Activated T-helper 1 cell treated with Interleukin-2 at 50 U/mL for 16 hours (primary cell): ENCODE results near the gene FAM219A.

Experiments
- DNase-seq: peaks from one replicate; pipeline ENCODE4 v3.0.0-alpha.2; 2020; ENCODE audit warnings: low read depth

FAM219A gene

DNA sequence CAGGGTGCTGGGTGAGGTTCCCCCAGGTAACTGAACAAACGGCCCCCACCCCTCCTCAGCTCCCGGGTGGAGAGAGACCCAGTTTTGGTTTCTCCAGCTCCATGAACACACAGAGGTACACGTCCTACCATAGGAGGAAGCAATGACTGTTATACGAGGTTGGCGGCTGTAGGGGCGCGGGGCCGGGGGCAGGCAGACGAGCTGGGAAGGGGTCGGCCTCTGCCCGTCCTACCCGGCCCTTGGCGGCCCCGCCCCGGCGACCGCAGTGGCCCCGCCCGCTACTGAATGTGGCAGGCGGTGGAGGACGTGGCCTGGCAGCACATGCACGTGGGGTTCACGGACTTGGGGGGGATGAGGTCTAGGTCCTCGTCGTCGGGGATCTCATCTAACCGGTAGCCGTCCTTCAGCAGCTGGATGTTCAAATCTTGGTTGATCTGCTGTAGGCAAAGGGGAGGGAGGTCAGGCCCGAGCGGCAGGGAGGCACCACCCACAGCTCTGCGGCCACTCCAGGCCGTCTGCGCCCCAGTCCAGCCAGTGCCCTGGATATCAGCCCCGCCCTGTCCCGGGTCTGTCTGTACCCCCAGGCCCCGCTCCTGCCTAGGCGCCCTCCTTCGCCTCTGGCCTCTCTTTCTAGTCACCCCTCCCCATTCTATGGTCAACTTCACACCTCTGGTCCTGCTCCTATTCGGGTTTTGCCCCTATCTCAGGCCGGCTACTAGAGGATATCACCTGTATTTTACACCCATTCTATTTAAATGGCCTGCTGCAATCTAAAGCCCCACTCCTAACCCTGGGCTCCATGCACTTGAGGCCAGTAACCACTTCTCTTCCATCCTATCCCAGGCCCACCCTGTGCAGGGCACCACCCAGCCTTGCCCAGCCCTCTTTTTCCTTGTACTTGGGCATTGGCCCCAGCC lies 57.4 kb downstream of the FAM219A start:
- no peak for DNase-seq

DNA sequence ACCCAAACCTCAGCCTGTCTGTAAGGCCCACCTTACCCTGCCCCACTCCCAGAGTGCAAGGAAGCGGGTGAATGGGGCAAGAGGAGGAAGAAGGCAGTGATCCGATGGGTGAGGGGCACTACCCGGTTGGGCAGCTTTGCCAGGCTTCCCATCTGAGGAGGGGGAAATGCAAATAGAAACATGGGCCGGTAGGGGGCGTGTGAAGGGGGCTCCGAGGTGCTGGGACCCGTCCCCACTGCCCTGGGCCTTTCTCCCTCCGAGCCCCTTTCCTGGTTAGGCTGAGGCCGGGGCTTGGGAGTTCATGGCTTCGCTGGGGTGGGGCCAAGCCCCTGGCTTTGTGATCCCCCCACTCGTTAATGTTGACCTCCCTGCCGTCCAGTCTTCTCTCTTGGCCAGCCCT lies 58.1 kb downstream of the FAM219A start:
- no peak for DNase-seq

DNA sequence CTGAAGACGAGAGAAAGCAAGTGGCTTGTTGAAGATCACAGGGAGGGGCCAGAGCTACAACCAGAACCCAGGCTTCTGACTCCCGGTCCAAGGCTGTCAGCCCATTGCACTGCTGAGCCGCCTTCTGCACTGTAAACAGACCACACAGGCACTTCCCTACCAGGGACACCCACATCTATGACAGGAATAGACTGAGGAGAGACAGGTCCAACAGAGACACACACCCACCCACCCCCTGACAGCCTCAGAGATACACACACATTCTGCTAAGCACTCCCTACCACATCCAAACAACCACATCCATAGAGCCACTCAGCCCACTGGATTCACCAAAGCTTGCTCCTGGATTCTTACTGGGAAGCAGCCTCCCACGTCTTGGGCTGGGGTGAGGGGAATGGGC lies 58.6 kb downstream of the FAM219A start:
- DNase-seq = no peak

DNA sequence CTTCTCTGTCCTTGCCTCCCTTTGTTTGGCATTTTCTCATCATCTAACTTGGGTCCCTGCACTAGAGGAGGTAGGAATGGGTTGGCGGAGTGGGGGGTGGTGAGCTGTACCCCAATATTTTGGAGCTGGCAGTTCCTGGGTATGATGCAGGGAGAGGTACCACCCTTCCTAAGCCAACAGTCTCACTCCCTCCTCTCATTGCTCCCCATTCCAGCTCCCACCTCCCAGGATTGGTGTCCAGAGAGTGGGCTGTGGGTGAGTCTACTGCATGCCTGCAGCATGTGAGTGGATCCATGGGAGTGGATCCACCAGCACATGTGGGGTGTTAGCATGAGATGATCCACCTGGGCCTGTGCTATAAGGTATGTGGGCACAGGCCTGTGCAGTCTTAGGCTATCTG lies 59.5 kb downstream of the FAM219A start:
- DNase-seq = no peak

GRCh38 chr9:34396276-34397214 lies 61.8 kb downstream of the FAM219A start:
- DNase-seq = no peak

GRCh38 chr9:34392511-34392910 lies 65.9 kb downstream of the FAM219A start:
- DNase-seq = no peak

DNA sequence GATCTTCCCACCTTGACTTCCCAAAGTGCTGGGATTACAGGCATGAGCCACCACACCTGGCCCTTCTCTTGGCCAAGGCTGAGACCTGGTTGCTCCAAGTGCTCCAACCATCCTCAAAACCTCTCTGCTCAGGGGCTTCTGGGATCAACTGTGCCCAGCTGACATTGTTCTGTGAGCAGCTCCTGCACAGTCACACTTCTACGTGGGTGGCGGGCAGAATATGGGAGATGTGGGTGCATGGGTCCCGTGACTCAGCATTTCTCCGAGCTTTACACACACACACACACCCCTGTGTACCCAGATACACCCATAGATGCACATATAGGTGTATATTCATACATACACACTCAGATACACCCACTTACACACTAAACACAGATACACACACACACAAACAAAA lies 71.1 kb downstream of the FAM219A start:
- no peak for DNase-seq

GRCh38 chr9:34386656-34387055 lies 71.7 kb downstream of the FAM219A start:
- DNase-seq = no peak

GRCh38 chr9:34385561-34386230 lies 72.7 kb downstream of the FAM219A start:
- no peak for DNase-seq

- no peak for DNase-seq
These were observed 73.8 kb downstream of the FAM219A start for GRCh38 chr9:34384368-34385165.

- DNase-seq = no peak
These were observed 74.5 kb downstream of the FAM219A start for GRCh38 chr9:34383904-34384303.

GRCh38 chr9:34382879-34383278 lies 75.5 kb downstream of the FAM219A start:
- DNase-seq = no peak

DNA sequence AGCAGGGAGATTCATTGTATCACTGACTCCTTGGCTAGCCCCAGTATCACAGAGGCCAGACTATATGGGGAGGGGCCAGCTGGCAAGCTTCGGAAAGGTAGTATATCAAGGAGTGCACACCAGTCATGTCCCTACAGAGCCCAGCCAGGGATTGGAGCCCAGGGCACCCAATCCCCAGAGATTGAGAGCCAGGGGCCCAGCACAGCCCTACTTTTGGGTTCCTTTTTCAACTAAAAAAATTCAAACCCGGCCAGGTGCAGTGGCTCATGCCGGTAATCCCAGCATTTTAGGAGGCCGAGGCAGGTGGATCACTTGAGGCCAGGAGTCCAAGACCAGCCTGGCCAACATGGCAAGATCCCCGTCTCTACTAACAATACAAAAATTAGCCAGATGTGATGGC lies 76.3 kb downstream of the FAM219A start:
- DNase-seq = no peak

GRCh38 chr9:34381323-34381722 lies 77.0 kb downstream of the FAM219A start:
- DNase-seq = no peak

- DNase-seq = peak; percentile 65
These were observed 77.7 kb downstream of the FAM219A start for GRCh38 chr9:34380511-34381315.

- DNase-seq = no peak
These were observed 78.3 kb downstream of the FAM219A start for GRCh38 chr9:34380034-34380510.

GRCh38 chr9:34379334-34380033 lies 78.9 kb downstream of the FAM219A start:
- DNase-seq = peak; percentile 78

DNA sequence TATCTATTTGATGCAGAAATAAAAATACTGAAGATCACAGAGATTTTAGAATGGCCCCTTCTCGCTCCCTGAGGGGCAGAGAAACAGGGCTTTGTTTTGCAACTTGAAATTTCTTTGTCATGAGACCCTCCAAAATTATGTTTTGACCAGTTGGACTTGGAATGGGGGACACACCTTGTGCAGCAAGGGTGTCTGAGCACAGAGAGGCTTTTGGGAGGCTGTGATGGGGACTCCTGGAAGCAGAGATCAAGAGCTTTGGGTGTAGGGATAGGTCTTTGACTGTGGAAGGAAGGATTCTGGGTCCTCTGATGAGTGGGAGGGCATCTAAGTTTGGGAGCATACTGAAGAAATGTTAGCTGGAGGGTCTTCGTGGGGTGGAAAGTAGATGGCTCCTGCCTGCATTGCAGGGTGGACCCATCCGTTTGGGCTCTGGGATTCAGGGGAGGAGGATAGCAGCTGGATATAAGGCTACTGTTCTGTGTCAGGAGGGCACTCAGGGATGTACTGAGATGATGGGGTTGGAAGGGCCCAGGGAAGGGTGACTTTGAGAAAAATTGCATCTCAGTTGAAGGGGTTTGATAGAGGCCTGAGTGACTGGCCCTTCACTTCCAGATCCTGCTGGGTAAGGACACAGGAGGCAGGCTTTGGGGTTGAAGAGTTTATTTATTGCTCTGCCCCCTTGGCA lies 79.9 kb downstream of the FAM219A start:
- DNase-seq = no peak

GRCh38 chr9:34377404-34377746 lies 81.0 kb downstream of the FAM219A start:
- no peak for DNase-seq
